Tibial nerve (tissue), 4 donors: ENCODE measurements around the gene BANP. TPM values are rescaled to one million over a fixed set of nuclear protein-coding genes. Genes with fewer than 3 reads are reported as not detected.
"Not testable (repeated sequence)": the region's sequence is repeated elsewhere in the genome, so short reads cannot be mapped to it uniquely, and the experiment has no call there.

ENCODE experiments used
- DNase-seq, 2 donors: peaks; one replicate each; pipeline ENCODE4 v3.0.0-alpha.2; 2019; ENCODE audit warnings: low spot score in 2 of 2
- H3K27ac ChIP-seq, 4 donors: fragments of 200-600 bp; sonication (generic) in 3 of 4; one replicate each; pipeline ENCODE4 v1.5.1; 2017 to 2019; ENCODE audit warnings: mild to moderate bottlenecking in 1 of 4
- H3K27me3 ChIP-seq, 2 donors: fragments of 200-600 bp; sonication (generic) in 1 of 2; one replicate each; pipeline versions ENCODE4 v1.5.1 to v1.6.0; 2017 to 2019
- H3K36me3 ChIP-seq, 3 donors: fragments of 200-600 bp; sonication (generic); one replicate each; pipeline ENCODE4 v1.5.1; 2018 to 2019
- H3K4me1 ChIP-seq, 4 donors: fragments of 200-600 bp; sonication (generic) in 3 of 4; one replicate each; pipeline ENCODE4 v1.5.1; 2017 to 2019
- H3K4me3 ChIP-seq, 4 donors: fragments of 200-600 bp; sonication (generic) in 3 of 4; one replicate each; pipeline ENCODE4 v1.5.1; 2017 to 2019; ENCODE audit warnings: mild to moderate bottlenecking in 1 of 4, moderate library complexity in 1 of 4
- H3K9me3 ChIP-seq, 4 donors: fragments of 200-600 bp; sonication (generic) in 3 of 4; one replicate each; pipeline ENCODE4 v1.5.1; 2017 to 2019
- EP300 ChIP-seq, 2 donors: sonication (generic); formaldehyde crosslinking; IDR thresholded peaks; one replicate each; pipeline ENCODE4 v1.6.1; 2017; ENCODE audit warnings: antibody characterized with exemption in 2 of 2, mild to moderate bottlenecking in 1 of 2
- POLR2A ChIP-seq, 2 donors: fragments of 450-650 bp; IDR thresholded peaks; one replicate each; pipeline ENCODE4 v1.6.1; 2017; ENCODE audit warnings: antibody characterized with exemption in 2 of 2, mild to moderate bottlenecking in 2 of 2, moderate library complexity in 2 of 2
- WGBS, 2 donors: methylation state at CpG; one replicate each; pipeline ENCODE4 v1.1.5; 2018; 5-methylcytosine and 5-hydroxymethylcytosine counted together
- total RNA-seq, 4 donors: library from RNA; depleted of rRNA; stranded (reverse); fragments of >200 nt; gene quantifications; one replicate each; pipeline ENCODE4 v1.1.0, GENCODE V29; 2016
- TF ChIP-seq, protein P1 (sequence below), 5 experiments: fragments of 200-600 bp in 3 of 5; fragments of 450-650 bp in 2 of 5; sonication (generic) in 3 of 5; IDR thresholded peaks; one replicate each; pipeline ENCODE4 v1.5.1; 2016 to 2019; ENCODE audit warnings: antibody characterized with exemption in 5 of 5, mild to moderate bottlenecking in 3 of 5, moderate library complexity in 2 of 5

BANP gene
- total RNA-seq, 4 donors from 2014 or later = 21.9 to 27.3 (median 24.6) TPM

- no peaks in the 10 kb centered on the region for H3K36me3 ChIP-seq
- H3K4me3 ChIP-seq = no peak overlapping the region
- H3K27ac ChIP-seq = no peak overlapping the region
- H3K4me1 ChIP-seq = peaks cover 0 to 7% (median 0%) of the 10 kb centered on the region in 4 donors
- peaks cover 0 to 22% of the 10 kb centered on the region in 2 donors for H3K27me3 ChIP-seq
- DNase-seq = no peak
- no peaks in the 10 kb centered on the region for H3K9me3 ChIP-seq
- TF ChIP-seq EP300 (IDR thresholded peaks at IDR 0.05) (no peak), POLR2A (IDR thresholded peaks at IDR 0.05) (no peak)
- TF ChIP-seq, protein P1, sequence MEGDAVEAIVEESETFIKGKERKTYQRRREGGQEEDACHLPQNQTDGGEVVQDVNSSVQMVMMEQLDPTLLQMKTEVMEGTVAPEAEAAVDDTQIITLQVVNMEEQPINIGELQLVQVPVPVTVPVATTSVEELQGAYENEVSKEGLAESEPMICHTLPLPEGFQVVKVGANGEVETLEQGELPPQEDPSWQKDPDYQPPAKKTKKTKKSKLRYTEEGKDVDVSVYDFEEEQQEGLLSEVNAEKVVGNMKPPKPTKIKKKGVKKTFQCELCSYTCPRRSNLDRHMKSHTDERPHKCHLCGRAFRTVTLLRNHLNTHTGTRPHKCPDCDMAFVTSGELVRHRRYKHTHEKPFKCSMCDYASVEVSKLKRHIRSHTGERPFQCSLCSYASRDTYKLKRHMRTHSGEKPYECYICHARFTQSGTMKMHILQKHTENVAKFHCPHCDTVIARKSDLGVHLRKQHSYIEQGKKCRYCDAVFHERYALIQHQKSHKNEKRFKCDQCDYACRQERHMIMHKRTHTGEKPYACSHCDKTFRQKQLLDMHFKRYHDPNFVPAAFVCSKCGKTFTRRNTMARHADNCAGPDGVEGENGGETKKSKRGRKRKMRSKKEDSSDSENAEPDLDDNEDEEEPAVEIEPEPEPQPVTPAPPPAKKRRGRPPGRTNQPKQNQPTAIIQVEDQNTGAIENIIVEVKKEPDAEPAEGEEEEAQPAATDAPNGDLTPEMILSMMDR (IDR thresholded peaks at IDR 0.05) = no peak
- WGBS, 2 donors = 78 to 83% methylated on average over 23 to 28 of the region's 28 CpGs
These were observed 152.5 kb downstream of the BANP start for GRCh38 chr16:88103581-88104188.

DNA sequence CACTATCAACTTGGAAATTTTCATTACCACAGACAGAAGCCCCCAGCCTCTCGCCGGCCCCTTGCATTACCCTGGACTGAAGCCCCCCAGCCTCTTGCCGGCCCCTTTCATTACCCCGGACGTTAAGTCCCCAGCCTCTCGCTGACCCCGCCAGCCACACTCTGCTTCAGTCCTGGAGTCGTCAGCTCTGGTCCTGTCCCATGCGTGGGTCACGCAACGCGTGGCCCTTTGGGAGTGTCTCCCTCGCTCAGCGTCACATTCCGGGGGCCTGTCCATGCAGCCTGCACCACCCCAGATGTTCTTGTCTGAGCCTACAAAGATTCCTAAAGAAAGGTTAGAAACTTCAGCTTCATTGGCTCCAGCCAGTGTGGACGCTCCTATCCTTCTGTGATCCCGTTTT, 153.1 kb downstream of the BANP start:
- peaks cover 0 to 22% of the 10 kb centered on the region in 2 donors for H3K27me3 ChIP-seq
- WGBS, 2 donors = 76 to 79% methylated on average over 17 of the region's 17 CpGs
- not testable (repeated sequence) for H3K36me3 ChIP-seq, DNase-seq, H3K27ac ChIP-seq, H3K9me3 ChIP-seq, H3K4me3 ChIP-seq, H3K4me1 ChIP-seq

DNA sequence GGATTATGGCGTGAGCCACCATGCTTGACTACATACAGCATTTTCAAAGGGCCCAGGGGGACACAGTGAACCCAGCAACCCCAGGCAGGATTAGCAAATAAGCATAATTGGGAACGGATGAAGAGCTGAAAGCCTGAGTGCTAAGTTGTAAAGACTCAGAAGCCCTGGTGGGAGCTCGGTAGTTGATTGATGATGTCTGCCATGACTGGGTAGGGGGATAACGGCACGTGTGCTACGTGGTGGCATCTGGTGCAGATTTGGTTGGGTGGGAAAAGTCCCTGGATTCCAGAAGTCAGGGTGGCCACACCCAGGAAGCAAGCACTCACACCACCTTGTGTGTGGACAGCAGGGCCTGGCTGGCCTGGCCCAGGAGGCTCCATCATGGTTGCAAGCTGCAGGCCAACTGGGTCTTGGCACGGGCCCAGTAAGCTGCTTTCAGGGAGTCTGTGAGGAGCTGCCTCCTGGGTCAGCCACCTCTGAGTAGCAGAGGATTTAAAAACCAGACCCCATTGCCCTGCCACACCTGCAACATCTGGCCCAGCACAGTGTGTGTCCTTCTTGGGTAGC, 154.4 kb downstream of the BANP start:
- peaks cover 0 to 13% of the 10 kb centered on the region in 2 donors for H3K27me3 ChIP-seq
- not testable (repeated sequence) for H3K9me3 ChIP-seq, H3K4me1 ChIP-seq, DNase-seq, H3K4me3 ChIP-seq, H3K36me3 ChIP-seq, H3K27ac ChIP-seq
- 78 to 85% methylated on average over 6 to 7 of the region's 7 CpGs for WGBS, 2 donors

DNA sequence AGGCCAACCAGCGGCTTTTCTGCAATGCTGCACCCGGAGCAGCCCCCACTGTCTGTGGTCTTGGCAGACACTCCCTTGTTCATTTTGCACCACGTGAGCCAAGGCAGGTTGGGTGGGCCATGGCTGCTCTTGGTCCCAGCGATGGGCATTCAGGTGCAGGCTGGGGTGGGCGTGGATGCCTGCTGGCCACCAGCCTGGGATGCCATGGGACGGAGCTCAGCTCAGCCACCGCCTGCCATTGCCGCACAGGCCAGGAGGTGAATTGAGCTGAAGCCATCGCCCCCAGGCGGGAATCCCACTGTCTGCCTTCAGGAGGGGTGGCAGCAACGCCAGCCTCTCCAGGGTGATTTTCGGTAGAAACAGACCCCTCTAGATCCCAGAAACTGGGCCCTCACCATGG, 155.3 kb downstream of the BANP start:
- 78 to 79% methylated on average over 2 to 5 of the region's 12 CpGs for WGBS, 2 donors
- not testable (repeated sequence) for H3K4me3 ChIP-seq, DNase-seq, H3K9me3 ChIP-seq, H3K36me3 ChIP-seq, H3K27me3 ChIP-seq, H3K4me1 ChIP-seq, H3K27ac ChIP-seq

DNA sequence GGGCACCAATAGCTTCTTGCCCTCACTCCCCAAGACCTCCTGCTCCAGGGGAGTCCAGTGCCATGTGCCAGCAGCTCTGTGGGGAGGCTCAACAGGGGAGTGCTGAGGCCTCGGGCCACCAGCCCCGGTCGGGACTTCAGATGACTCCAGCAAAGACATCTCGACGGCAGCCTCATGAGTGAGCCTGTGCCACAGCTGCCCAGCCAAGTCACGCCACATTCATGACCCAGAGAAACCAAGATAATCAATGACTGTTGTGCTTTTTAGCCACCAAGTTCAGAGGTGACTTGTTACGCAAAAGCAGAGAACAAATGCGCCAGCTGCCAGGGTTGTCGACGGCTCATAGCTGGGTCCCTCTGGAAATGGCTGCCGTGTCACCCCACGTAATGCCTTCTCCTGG, 157.5 kb downstream of the BANP start:
- WGBS, 2 donors = 94 to 97% methylated on average over 8 to 9 of the region's 12 CpGs

DNA sequence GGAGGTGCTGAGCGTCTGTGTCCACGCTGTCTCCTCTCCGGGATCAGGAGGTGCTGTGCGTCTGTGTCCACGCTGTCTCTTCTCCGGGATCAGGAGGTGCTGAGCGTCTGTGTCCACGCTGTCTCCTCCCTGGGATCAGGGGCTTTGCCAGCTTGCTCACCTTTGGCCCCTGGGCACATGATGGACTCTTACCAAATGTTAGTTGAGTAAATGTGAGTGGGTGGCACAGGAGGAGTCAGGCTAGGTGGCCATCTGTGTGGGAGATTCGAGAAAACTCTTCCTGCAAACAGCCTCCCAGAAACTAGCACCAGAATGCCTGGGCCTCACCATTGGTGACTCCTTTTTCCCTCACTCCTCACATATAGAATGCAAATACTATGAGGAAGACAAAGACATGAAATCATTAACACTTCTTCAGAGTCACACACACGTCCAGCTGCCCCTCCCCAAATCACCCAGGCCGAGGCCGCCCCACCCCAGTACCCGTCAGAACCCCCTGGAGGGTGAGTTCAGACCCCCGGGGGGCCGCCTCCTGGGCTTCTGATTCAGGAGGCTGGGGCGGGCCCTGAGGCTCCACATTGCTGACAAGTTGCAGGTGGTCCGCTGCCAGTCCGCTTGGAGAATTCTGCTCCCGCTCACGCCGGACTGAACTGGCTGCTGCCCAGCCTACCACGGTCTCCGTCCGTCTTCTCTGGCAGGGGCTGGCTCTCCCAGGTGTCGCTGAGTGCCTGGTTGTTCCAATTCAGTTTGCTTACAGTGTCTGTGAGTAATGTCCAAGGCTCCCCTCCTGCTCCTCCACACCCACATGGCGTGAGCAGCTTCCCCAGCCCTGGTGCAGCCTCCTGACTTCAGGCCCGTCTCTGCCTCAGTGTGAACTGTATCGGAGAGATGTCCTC, 158.7 kb downstream of the BANP start:
- not testable (repeated sequence) for H3K27ac ChIP-seq, H3K36me3 ChIP-seq, H3K4me1 ChIP-seq, H3K27me3 ChIP-seq, DNase-seq, H3K4me3 ChIP-seq, H3K9me3 ChIP-seq
- WGBS, 2 donors = 85% methylated on average over 26 to 27 of the region's 28 CpGs

More for the DNA sequence above, 157.5 kb downstream of the BANP start:
- TF ChIP-seq POLR2A (IDR thresholded peaks at IDR 0.05) (no peak), EP300 (IDR thresholded peaks at IDR 0.05) (no peak)
- TF ChIP-seq, protein P1 (IDR thresholded peaks at IDR 0.05) = no peak
- no peak overlapping the region for H3K4me3 ChIP-seq
- no peaks in the 10 kb centered on the region for H3K36me3 ChIP-seq
- no peak overlapping the region for H3K27ac ChIP-seq
- H3K27me3 ChIP-seq = no peaks in the 10 kb centered on the region
- no peaks in the 10 kb centered on the region for H3K9me3 ChIP-seq
- H3K4me1 ChIP-seq = no peaks in the 10 kb centered on the region
- no peak for DNase-seq

DNA sequence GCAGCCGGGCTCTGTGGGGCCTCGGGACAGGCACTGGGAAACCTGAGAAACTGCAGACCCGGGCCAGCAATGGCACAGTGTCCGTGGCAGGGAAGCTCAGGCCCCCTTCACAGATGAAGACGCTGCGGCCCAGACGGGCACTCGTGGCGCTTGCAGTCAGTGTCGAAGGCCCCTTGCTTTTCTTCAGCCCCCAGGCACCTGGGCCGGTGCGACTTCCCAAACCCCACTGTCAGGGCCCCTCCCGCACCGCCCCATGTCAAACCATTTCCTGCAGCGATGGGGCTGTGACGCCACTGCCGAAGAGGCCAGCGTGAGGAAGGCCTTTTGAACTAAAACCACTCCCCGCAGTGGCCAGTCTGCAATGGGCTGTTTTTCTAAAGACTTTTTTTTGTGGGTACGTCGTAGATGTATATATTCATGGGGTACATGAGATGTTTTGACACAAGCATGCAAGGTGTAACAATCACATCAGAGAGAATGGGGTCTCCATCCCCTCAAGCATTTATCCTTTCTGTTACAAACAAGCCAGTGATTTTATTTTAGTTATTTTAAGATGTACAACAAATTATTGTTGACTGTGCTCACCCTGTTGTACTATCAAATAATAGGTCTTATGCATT, 159.8 kb downstream of the BANP start:
- 77 to 84% methylated on average over 13 to 21 of the region's 21 CpGs for WGBS, 2 donors
- H3K27ac ChIP-seq, H3K9me3 ChIP-seq, H3K27me3 ChIP-seq, H3K4me3 ChIP-seq, H3K36me3 ChIP-seq, DNase-seq, H3K4me1 ChIP-seq: not testable (repeated sequence)

- not testable (repeated sequence) for H3K9me3 ChIP-seq
- 75 to 87% methylated on average over 13 of the region's 13 CpGs for WGBS, 2 donors
These were observed 160.7 kb downstream of the BANP start for GRCh38 chr16:88111976-88112375.

More at GRCh38 chr16:88111976-88112375, 160.7 kb downstream of the BANP start:
- not testable (repeated sequence) for DNase-seq, H3K4me3 ChIP-seq, H3K36me3 ChIP-seq, H3K27me3 ChIP-seq, H3K27ac ChIP-seq, H3K4me1 ChIP-seq
